GM18519 (cell line): ENCODE data around the gene TMEM225B.
"Not testable (repeated sequence)": the region's sequence is repeated elsewhere in the genome, so short reads cannot be mapped to it uniquely, and the experiment has no call there.

ENCODE experiments used
- ATAC-seq: cut with Tn5 transposase; IDR thresholded peaks from one replicate; pipeline ENCODE4 v1.9.1; 2021; ENCODE audit warnings: mild to moderate bottlenecking, moderate library complexity; ENCODE audit not compliant: unreplicated experiment, low FRiP score

The TMEM225B gene

GRCh38 chr7:99651290-99651689 lies 53.2 kb downstream of the TMEM225B start:
- no peak for ATAC-seq

- no peak for ATAC-seq
Observed at GRCh38 chr7:99652671-99653070, 54.6 kb downstream of the TMEM225B start.

GRCh38 chr7:99653269-99653668 lies 55.2 kb downstream of the TMEM225B start:
- ATAC-seq = not testable (repeated sequence)

GRCh38 chr7:99653754-99654153 lies 55.7 kb downstream of the TMEM225B start:
- no peak for ATAC-seq

GRCh38 chr7:99654626-99655025 lies 56.6 kb downstream of the TMEM225B start:
- not testable (repeated sequence) for ATAC-seq

- ATAC-seq = not testable (repeated sequence)
Observed at GRCh38 chr7:99657879-99658278, 59.8 kb downstream of the TMEM225B start.
